ENCODE measurements around the gene RPS6KB1. TPM values are rescaled to one million over a fixed set of nuclear protein-coding genes. Genes with fewer than 3 reads are reported as not detected.

Gene RPS6KB1
- total and polyA plus RNA-seq, 2 of the 8 experiments (the other 6 are each of a cell fraction or from before 2014, with no cell fraction given): 3.4 to 28.4 TPM

DNA sequence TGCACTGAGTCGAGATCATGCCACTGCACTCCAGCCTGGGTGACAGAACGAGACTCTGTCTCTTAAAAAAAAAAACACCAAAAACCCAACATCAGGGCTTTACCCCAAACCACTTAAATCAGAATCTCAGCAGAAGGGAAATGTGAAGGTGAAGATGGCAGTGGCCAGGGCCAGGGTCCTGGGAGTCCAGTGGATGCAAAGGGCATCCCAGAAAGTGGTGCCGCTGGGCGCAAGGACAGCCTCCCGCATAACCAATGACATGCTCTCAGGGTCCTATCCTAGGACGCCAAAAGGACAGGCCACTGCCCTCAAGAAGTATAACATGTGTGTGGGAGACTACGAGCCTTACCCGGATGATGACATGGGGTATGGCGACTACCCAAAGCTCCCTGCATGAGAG, 8.1 kb upstream of the RPS6KB1 start:
- Histone ChIP-seq H3K9me3 (ENCODE audit: insufficient read depth in 2 of 2, low read depth in 1 of 2, low read length in 1 of 2) (no peaks in the 10 kb centered on the region), H2AFZ (ENCODE audit: low read length) (no peak overlapping the region), H3K27ac (ENCODE audit: low read depth, low read length) (no peak overlapping the region), H3K18ac (ENCODE audit: extremely low read depth, low read length) (no peak overlapping the region), H4K8ac (ENCODE audit: extremely low read depth, insufficient read depth, low read length) (no peak overlapping the region), H3K56ac (replicated peaks; ENCODE audit: insufficient read length, low read depth, low read length) (no peak overlapping the region), H2BK12ac (ENCODE audit: low read depth, low read length) (no peak overlapping the region), H3K4me1 (replicated peaks in 1 of 4; ENCODE audit: control insufficient read depth in 3 of 4, insufficient read depth in 4 of 4, low read length in 3 of 4) (no peaks in the 10 kb centered on the region), H2BK5ac (ENCODE audit: low read depth, low read length) (no peak overlapping the region), H2BK20ac (ENCODE audit: low read length) (no peak overlapping the region), H3K79me1 (ENCODE audit: low read depth, low read length) (no peaks in the 10 kb centered on the region), H3K14ac (ENCODE audit: insufficient read length) (no peak overlapping the region), H4K5ac (ENCODE audit: insufficient read length, low read depth, low read length) (no peak overlapping the region), H4K91ac (replicated peaks; ENCODE audit: insufficient read length, low read length) (no peak overlapping the region), H3K36me3 (ENCODE audit: control insufficient read depth in 2 of 4, insufficient read depth in 4 of 4, low read length in 3 of 4) (peaks cover 2 to 24% (median 15%) of the 10 kb centered on the region in 4 experiments; a peak in 7 of 8 replicates), H2AK5ac (ENCODE audit: low read depth, low read length) (no peak overlapping the region), H3K4me3 (ENCODE audit: extremely low read depth in 1 of 4, insufficient read depth in 2 of 4, low read depth in 3 of 4, low read length in 4 of 4) (no peak overlapping the region), H2BK120ac (replicated peaks; ENCODE audit: low read depth, low read length) (no peak overlapping the region), H3K23me2 (ENCODE audit: low read depth, low read length) (no peaks in the 10 kb centered on the region; the same call in 1 of the 2 replicates), H3K23ac (ENCODE audit: insufficient read length) (no peak overlapping the region), H3K9ac (replicated peaks in 1 of 4; ENCODE audit: extremely low read depth in 1 of 4, low read depth in 3 of 4, low read length in 3 of 4) (no peak overlapping the region), H3K4ac (replicated peaks; ENCODE audit: insufficient read length, low read depth, low read length) (no peak overlapping the region), H3K79me2 (ENCODE audit: control insufficient read depth in 1 of 2, insufficient read depth in 2 of 2, low read length in 2 of 2) (no peaks in the 10 kb centered on the region; a peak in 1 of 4 replicates), H3K27me3 (replicated peaks in 1 of 4; ENCODE audit: control insufficient read depth in 3 of 4, extremely low read depth in 1 of 4, insufficient read depth in 3 of 4, low read length in 3 of 4) (no peaks in the 10 kb centered on the region), H3K4me2 (ENCODE audit: insufficient read depth in 1 of 2, low read depth in 2 of 2, low read length in 2 of 2) (no peak overlapping the region), H2BK15ac (ENCODE audit: low read length) (no peak overlapping the region), H4K20me1 (replicated peaks in 1 of 2; ENCODE audit: control insufficient read depth in 1 of 2, insufficient read depth in 2 of 2, low read length in 2 of 2) (no peaks in the 10 kb centered on the region)
- CTCF ChIA-PET (ENCODE audit: partially characterized antibody): no interaction called here
- DNase-seq (ENCODE audit: low read depth in 1 of 2, low spot score in 2 of 2): no peak
- POLR2A ChIA-PET (ENCODE audit: partially characterized antibody): no interaction called here
- TF ChIP-seq KDM4A (IDR thresholded peaks at IDR 0.05; ENCODE audit: low read depth, low read length, severe bottlenecking): no peak
- FAIRE-seq: no peak
- 95% methylated on average over 9 of the region's 9 CpGs; no CpG with 5 or more reads in 1 of the 2 experiments for WGBS, 2 experiments (ENCODE audit: extremely low coverage in 1 of 2, insufficient coverage in 1 of 2, insufficient read length in 1 of 2, insufficient replicate concordance in 2 of 2, low coverage in 1 of 2, low lambda C conversion rate in 2 of 2, missing lambda C conversion rate in 1 of 2)

All from H1 (cell line).